ENCODE measurements around the gene IRF3.
A peak's percentile ranks its signal among the peaks of the same experiment; 100 is the strongest.
"Not testable (repeated sequence)": the region's sequence is repeated elsewhere in the genome, so short reads cannot be mapped to it uniquely, and the experiment has no call there.

IRF3 gene

DNA sequence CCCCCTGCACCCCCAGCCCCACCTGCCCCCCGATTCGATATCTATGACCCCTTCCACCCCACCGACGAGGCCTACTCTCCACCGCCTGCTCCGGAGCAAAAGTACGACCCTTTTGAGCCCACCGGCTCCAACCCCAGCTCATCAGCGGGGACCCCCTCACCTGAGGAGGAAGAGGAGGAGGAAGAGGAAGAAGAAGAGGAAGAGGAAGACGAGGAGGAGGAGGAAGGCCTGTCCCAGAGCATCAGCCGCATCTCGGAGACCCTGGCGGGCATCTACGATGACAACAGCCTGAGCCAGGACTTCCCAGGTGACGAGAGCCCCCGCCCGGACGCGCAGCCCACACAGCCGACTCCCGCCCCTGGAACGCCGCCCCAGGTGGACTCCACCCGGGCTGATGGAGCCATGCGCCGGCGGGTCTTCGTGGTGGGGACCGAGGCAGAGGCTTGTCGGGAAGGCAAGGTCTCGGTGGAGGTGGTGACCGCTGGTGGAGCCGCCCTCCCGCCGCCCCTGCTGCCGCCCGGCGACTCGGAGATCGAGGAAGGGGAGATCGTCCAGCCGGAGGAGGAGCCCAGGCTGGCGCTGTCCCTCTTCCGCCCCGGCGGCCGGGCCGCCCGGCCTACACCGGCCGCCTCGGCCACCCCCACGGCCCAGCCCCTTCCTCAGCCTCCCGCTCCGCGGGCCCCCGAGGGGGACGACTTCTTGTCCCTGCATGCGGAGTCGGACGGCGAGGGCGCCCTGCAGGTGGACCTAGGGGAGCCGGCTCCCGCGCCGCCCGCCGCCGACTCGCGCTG, 14.4 kb downstream of the IRF3 start:
- no peak for DNase-seq

DNA sequence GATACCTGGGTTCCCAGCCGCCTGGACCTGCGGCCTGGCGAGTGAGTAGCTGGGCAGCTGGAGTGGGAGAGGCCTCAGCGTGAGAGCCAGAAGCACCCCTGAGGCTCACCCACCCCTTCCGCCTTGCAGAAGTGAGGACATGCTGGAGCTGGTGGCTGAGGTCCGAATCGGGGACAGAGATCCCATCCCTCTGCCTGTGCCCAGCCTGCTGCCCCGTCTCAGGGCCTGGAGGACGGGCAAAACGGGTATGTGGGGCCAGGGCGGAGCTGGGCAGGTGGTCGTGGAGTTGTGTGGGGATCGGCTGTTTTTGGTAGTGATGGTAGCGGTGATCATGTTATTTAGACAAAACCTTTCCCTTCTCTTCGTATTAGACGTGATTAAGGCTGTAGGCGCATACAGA, 19.1 kb downstream of the IRF3 start:
- DNase-seq, result no peak

DNA sequence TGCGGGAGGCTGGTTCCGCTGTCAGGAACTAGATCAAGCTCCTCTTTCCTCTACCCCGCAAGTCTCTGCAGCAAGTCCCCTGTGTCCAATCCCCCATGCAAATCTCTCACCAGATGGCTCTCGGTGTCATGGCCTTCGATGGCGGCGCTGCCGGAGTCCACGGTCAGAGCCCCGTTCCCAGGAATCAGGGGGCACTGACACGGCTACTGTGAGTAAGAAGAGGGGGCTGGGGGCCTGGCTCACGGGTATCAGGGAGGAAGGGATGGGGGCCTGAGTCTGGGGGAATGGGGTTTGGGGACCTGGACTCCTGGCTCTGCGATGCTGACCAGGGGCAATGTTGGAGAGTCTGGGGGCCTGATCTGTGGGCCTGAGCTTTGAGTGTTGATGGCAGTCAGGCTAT, 19.7 kb downstream of the IRF3 start:
- DNase-seq, result no peak

DNA sequence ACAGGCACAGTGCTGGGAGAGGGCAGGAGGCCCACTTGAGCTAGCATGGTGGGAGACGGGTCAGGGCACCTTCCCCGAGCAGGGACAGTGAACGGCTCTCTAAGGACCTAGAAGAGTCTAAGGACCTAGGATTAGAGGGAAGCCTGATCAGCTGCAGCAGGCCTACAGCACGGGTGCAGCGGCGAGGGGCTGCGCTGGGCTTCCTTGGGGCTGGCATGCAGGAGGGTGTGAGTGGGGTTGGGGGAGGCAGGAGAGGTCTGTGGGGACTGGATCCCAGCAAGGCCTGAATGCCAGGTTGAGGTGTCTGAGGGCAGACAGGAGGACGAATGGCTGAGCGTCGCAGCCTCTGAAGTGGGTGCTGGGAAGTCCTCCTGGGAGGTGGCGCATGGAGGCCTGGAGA, 20.1 kb downstream of the IRF3 start:
- no peak for DNase-seq

DNA sequence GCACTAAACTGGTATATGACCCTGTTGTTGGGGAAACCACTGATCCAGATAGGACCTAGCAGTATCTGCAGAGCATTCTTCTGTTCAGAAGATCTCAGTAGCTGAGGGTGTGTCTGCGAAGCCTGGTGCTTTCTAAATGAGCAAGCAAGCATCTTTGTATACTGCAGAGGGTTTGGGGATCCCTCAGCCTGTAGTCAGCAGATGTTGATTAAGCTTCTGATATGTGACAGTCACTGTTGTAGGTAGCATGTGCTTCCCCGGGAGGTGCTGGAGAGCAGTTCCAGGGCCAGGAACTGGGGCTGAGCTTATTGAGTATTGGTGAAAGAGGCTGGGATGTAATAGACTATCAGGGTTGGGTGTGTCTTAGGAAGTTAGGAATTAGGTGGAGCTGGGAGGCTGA, 22.2 kb downstream of the IRF3 start:
- DNase-seq, result no peak

DNA sequence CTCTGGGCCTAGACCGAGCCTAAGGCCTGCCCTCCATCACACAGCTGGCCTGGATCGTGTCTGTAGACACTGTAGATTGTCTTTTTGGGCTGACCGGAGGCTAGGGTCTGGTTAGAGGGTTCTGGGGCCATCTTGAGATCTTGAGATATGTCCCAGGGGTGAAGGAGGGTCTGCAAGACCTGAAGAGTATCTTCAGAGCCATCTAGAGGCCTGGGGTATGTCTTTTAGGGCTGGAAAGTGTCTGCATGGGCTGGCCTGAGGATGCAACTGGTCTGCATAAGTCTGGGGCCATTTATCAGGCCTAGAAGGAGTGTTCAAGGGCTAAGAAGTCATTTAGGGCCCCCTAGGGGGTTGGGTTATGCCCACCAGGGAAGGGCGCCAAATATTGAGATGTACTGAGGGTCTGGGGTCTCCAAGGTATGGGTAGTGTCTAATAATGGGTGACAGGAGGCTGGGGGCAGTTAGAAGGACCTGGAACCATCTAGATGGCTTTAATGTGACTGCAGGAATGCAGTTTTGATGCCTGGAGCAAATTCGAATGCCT, 23.1 kb downstream of the IRF3 start:
- DNase-seq, result no peak

DNA sequence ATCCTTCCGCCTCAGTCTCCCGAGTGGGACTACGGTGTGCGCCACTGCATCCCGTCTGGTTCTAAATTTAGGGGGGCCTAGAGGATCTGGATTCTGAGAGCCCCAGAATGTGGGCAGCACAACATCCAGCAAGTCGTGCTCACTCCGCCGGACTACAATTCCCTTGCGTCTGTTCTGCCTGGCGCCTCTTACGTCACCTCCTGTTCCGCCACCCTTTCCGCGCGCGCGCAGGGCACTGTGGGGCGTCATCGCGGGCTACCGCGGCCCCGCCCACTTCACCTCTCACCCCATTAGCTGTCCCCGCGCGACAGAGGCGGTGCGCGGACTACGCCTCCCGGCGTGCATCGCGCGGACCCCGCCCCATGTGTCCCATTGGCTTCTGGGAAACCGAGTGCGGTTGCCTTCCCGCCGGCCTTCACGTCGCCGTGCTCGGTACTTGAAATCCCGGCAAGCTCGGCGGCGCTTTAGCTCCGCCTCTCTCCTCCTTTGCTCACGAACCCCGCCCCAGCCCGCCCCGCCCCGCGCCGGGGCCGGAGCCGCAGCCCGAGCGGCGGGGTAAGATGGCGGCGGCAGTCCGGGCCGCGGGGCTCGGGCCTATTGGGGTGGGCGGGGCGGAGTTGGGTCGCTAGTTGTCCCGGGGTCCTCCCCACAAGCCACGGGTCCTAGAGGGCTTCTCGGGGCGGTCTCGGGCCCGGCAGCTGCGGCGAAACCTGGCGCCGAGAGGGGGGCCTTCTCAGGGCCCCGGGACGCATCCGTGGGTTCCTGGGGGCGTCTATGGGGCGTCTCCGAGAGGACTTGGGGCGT, 23.8 kb downstream of the IRF3 start, which contains the start of gene SCAF1:
Gene SCAF1, plus strand, starts transcription at position 522 of the 804 bp plus-strand sequence. CDS start 2,818 bp downstream, outside the sequence.
- peak; percentile 91 to 100 (median 99) for DNase-seq

DNA sequence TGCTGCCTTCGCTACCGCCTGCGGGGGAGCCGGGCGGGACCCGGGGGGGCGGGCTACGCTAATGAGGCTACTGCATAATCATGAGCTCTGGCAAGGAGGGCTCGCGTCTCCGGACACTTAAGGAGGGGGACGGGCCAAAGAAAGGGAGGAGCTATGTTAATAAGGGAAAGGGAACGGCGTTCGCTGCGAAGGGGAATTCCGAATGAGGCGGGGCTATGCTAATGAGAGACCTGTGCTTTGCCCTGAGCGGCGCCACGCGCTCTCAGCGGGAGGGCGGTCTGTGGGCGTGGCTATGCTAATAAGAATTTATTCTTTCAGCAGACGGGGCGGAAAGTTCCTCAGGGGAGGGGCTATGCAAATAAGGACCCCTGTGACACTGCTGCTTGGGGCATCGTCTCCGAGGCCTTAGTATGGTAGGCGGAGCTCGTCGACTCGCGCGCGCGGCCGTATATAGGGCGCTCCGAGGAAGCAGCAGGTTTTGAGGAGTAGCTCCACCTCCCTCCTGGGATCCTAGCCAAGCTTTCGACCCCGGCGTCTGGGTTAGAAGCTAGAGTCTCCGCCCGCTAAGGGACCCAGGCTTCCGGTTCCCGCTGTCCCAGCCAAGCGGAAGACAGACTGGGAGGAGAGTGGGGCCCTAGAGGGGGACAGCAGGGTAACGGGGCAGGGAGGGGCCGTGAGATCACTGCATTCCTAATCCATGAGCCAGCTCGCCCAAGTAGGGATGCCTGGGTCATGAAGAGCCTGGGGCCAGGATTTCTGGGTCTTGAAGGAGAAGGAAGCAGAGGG, 25.4 kb downstream of the IRF3 start, which contains the start of gene RRAS:
Gene RRAS, minus strand, starts transcription at position 31 of the 786 bp plus-strand sequence. CDS start 45 bp downstream, outside the sequence.
- DNase-seq, result peak; percentile 64 to 100 (median 98)

DNA sequence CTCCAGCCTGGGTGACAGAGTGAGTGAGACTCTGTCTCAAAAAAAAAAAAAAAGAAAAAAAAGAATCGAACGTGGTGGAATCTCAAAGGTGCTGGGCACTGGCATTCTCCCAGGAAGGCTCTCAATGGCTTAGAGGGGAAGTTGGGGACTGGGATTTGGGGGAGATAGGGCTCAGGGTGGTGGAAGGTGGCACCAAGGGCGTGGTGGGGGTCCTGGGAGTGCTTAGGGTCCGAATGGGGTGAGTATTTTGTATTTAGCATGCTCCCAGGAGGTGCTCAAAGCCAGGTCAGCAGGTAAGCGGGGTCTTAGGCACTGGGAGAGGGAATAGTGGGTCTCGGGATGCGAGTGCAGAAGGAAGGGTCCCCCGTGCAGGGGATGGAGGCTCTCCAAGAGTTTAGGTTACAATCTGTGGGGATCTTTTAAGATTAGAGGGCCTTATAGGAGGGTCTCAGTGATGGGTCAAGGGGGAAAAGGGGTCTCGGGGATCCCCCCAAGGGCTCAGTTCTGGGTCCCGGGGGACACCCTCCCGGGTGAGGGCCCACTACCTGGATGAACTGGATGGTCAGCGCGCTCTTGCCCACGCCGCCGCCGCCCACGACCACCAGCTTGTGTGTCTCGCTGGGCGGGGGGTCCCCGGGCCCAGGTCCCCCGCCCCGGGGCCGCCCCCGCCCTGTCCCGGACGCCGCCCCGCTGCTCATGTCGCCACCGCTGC, 26.1 kb downstream of the IRF3 start:
- DNase-seq, result no peak

DNA sequence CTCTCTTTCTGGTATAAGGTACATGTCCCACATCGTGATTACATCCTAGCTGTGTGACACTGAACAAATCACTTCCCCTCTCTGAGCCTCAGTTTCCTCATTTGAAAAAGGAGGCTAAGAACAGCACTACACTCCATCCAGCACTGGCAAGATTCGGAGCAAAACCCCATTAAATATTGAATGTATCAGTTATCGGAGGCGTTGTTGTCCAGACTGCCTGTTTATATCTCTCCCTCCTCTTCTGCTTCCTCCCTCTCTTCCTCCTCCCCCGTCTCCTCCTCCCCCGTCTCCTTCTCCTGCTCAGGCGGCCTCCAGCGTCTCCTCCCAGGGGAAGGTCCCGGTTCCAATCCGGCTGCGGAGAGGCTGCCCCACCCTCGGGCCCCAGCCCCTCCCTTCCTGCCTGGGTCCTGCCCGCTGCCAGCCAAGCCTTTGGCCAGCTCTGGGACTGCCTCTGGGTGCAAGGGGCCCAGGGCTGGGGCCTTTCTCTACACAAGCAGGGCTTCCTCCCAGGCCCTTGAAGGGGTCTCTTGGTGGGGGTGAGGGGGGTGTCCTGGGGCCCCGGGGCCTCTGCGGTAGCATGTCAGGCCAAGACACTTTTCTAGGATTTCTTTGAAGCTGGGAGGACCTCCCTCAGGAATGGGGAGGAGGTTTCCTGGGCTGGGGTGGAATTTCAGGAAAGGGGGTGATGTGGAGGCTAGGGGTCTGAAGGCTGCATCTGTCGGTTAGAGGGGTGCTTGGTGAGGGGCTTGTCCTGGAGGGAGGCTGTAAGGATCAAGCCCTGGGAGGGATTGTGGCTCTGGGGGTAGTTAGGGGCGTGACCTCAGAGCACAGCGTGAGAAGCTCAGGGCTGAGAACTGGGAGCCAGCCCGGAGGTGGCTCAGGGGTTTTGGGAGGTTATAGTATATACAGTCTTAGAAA, 27.6 kb downstream of the IRF3 start:
- DNase-seq, result peak in 7 of 56 donors; percentile 4 to 43 (median 15)

DNA sequence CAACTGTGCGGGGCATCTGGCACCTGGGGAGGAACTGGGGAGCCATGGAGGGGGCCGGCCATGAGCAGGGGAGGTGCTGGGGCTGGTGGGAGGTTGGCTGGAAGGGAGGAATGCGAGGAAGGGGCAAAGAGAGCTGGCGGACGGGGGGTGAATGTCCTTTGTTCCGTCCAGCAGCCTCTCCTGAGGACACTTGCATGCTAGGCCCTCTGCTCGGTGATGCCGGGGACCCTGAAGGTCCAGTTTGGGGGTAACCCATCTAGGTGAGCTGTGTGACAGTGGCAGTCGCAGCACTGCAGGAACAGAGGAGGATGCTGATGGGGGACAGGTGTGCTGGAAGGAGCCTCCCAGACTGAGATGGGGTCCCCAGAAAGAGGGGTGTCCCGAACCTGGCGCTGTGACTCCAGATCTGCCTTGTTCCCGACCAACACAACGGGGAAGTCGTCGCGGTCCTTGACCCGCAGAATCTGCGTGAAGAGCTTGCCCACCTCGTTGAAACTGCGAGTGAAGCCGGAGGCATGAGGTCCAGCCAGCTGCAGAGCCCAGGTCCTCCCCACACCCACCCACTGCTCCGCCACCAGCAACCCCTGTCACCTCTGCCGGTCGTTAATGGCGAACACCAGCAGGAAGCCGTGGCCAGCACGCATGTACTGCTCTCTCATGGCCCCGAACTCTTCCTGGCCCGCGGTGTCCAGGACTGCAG, 29.3 kb downstream of the IRF3 start:
- DNase-seq, result no peak

DNA sequence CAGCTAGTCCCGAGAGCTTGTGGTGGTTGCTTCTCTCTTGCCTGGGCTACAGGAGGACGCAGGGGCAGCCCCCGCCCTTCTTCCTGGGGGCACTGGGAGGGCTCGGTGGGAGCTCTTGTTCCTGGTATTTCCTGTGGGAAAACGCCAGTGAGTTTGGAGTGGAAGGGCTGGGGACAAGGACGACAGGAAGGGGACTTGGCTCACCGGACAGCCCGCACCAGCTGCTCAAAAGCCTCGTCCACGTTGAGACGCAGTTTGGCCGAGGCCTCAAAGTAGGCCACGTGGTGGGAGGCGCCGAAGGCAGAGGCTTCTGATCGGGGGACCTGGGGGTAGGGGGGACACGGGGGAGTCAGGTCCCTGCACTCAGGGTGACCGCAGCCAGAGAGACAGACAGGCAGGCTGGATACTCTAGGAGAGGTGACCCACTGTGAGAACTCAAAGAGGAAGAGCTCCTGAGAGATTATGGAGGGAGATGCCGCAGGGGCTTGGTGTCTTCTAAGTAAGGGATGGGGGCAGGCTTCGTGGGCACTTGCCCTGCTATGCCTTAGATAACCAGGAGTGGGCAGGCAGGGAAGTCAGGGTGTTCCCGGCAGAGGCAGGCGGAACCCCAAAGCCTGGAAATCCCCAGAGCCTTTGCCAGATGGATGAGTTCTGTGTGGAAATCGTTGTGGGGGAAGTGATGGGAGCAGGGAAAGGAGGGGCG, 30.0 kb downstream of the IRF3 start:
- peak in 1 of 56 donors; percentile 13 for DNase-seq

DNA sequence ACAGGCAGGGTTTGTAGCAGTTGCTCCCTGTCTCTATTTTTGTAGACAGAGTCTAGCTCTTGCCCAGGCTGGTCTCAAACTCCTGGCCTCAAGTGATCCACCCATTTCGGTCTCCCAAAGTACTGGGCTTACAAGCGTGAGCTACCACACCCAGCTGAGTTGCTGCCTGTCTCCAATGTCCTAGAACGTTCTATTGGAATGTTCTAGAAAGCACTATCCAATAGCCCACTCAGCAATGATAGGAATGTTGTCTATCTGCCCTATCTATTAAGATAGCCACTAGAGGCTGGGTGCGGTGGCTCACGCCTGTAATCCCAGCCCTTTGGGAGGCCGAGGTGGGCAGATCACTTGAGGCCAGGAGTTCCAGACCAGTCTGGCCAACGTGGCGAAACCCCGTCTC, 32.4 kb downstream of the IRF3 start:
- DNase-seq, result not testable (repeated sequence)

DNA sequence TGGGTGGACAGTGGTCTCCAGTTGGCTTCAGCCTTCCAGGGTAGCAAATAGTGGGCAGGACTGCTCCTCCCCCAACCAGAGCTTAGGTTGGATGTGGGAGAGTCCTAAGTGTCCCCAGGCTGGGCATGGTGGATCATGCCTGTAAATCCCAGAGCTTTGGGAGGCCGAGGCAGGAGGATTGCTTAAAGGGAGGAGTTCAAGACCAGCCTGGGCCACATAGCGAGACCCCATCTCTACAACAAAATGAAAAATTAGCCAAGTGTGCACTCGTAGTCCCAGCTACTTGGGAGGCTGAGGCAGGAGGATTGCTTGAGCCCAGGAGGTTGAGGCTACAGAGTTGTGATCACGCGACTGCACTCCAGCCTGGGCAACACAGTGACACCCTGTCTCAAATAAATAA, 33.1 kb downstream of the IRF3 start:
- no peak for DNase-seq

DNA sequence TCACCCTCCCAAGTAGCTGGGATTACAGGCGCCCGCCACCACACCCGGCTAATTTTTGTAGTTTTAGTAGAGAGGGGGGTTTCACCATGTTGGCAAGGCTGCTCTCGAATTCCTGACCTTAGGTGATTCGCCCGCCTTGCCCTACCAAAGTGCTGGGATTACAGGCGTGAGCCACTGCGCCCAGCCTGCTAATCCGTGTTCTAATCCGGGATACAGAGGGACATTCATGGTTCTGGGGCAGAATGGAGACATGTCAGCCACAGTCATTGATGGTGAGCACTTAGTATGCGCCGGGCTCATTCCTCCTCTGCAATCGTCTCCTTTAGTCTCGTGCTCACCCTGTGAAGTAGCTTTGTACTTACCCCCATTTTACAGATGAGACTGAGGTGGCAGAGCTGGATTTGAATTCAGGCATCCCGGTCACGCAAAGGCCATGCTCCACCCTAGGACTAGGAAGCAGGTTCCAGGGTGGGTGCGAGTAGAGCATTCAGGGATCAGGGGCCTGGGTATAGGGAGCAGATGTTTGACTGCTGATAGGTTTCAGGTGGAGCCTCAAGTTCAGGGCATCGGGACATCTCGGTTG, 34.0 kb downstream of the IRF3 start:
- DNase-seq, result no peak

DNA sequence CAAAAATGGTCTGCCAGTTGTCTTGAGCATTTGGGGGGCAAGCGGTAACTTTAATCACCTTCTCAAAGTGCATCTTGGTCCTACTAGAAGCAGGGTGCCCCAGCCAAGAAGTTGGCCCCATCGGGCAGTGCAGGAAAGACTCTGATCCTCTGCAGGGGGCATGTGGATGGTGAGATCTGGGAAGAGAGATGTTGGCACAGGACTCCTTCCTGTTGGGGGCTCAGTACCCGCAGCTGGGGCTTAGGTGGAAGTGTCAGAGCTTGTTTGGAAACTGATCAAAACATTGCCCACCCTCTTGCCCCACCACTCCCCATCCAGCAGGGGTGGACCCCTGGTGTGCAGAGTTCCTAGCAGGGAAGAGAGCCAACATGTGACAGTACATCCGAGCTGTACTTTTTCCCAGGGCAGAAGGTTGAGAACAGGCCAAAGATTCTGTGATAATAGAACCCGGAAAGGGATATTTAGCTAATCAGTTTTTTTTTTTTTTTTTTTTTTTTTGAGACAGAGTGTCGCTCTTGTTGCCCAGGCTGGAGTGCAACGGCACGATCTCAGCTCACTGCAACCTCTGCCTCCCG, 34.6 kb downstream of the IRF3 start:
- peak in 1 of 56 donors; percentile 3 for DNase-seq

DNA sequence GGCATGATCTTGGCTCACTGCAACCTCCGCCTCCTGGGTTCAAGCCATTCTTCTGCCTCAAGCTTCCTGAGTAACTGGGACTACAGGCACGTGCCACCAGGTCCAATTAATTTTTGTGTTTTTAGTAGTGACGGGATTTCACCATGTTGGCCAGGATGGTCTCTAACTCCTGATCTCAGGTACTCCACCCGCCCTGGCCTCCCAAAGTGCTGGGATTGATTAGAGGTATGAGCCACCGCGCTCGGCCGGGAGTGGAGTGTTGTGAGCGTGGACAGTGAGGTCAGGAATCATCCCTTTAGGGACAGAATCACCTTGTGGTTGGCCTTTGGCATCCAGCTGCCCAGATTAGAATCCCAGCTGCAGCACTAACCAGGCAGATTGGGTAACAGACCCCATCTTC, 36.0 kb downstream of the IRF3 start:
- DNase-seq, result no peak

Data from nucleus accumbens (tissue), 56 donors.